GM19372 (cell line): ENCODE measurements around the gene NUDT3.
A peak's percentile ranks its signal among the peaks of the same experiment; 100 is the strongest.
"Not testable (repeated sequence)": the region's sequence is repeated elsewhere in the genome, so short reads cannot be mapped to it uniquely, and the experiment has no call there.

Experiments used
- ATAC-seq: cut with Tn5 transposase; IDR thresholded peaks from one replicate; pipeline ENCODE4 v1.9.1; 2021; ENCODE audit warnings: mild to moderate bottlenecking, low read depth, moderate library complexity; ENCODE audit not compliant: unreplicated experiment

The NUDT3 gene

DNA sequence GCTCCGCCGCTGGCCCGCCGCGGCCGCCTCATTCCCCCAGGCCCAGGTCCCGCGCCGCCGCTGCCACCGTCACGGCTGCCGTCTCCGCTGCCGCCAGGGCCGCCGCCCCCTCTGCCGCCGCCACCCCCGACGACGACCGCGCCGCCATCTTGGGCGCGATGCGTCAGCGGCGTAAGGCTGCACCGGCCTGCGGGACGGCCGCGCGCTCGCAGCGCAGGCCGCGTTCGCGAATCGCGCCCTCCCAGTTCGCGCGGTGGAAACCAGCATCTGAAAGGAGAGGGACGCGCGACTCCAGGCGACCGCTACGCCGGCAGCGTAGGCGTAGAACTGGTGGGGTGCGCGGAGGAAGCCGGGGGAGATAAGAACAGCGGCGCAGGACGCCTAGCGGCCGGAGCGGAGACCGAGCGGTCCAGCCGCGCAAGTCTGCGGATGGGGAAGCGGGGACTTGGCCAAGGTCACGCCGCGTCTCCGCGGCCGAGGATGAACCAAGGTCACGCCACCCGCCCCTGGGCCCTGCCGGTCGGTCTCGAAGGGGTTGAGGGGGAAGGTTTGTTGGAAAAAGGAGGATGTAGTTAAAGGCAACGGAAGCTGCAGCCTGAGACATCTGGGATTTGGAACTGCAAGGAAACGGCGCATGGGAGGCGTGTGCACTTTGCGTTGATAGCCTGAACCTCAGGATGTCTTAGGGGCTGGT lies at the start of gene NUDT3:
Gene NUDT3 (minus strand): TSS at position 173 of the 694 bp plus-strand sequence. CDS start 307 bp downstream, outside the sequence.
- ATAC-seq: peak; percentile 83

DNA sequence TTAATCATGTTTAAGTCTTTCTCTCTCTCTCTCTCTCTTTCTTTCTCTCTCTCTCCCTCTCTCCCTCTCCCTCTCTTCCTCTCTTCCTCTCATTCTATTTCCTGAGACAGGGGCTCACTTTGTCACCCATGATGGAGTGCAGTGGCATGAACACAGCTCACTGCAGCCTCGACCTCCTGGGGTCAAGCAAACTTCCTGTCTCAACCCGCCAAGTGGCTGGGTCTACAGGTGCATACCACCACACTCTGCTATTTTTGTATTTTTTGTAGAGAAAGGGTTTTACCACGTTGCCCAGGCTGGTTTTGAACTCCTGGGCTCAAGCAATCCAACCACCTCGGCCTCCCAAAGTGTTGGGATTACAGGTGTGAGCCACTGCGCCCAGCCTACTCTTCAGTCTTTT lies 49.1 kb upstream of the NUDT3 start:
- no peak for ATAC-seq

DNA sequence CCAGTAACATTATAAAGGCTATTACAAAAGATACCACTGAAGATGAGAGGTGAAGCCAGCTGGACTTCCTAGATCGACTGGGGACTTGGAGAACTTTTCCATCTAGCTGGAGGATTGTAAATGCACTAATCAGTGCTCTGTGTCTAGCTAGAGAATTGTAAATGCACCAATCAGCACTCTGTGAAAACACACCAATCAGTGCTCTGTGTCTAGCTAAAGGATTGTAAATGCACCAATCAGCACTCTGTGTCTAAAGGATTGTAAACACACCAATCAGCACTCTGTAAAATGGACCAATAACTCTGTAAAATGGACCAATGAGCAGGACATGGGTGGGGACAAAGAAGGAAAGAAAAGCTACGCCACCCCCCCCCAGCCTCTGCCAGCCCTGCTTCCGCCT lies 47.0 kb upstream of the NUDT3 start:
- ATAC-seq: no peak

DNA sequence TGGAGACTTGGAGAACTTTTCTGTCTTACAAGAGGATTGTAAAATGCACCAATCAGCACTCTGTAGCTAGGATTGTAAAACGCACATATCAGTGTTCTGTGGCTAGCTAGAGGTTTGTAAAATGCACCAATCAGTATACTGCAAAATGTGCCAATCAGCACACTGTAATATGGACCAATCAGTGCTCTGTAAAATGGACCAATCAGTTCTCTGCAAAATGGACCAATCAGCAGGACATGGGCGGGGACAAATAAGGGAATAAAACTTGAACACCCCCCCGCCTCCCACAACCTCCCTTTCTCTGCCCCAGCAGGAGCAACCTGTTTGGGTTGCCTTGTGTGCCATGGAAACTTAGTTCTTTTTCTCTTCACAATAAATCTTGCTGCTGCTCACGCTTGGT lies 46.2 kb upstream of the NUDT3 start:
- ATAC-seq: no peak

DNA sequence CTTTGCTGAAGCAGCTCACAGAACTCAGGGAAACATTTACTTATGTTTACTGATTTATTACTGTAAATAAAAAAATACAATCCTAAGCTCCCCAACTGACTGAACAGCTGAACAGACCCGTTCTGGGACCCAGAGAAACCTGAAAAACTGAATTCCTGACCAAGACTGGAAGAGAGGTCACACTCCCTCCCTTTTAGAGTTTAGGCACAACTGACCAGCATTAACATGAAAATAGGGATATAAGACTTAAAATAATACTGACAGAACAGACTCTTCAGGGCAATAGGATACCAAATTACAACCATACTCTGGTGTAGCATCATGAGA lies 45.1 kb upstream of the NUDT3 start:
- no peak for ATAC-seq

DNA sequence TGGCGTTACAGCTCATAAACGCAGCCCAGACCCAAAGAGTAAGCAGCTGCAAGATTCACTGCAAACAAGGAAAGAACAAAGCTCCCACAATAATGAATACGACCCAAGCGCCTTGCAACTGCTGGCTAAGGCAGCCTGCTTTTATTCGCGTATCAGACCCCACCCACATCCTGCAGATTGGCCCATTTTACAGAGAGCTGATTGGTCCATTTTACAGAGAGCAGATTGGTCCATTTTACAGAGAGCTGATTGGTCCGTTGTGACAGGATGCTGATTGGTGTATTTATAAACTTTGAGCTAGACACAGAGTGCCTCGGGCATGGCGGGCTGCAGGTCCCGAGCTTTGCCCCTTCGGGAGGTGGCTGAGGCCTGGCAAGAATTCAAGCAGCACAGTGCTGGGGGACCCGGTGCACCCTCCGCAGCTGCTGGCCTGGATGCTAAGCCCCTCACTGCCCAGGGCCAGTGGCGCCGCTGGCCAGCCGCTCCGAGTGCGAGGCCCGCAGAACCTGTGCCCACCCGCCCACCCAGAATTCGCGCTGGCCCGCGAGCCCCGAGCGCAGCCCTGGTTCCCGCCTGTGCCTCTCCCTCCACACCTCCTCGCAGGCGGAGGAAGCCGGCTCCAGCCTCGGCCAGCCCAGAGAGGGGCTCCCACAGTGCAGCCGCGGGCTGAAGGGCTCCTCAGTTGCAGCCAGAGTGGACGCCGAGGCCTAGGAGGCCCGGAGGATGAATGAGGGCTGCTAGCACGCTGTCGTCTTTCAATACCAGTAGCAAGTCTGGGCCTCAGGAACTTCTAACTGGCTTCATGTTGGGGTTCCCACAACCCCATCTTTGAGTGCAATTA lies 44.6 kb upstream of the NUDT3 start:
- no peak for ATAC-seq

DNA sequence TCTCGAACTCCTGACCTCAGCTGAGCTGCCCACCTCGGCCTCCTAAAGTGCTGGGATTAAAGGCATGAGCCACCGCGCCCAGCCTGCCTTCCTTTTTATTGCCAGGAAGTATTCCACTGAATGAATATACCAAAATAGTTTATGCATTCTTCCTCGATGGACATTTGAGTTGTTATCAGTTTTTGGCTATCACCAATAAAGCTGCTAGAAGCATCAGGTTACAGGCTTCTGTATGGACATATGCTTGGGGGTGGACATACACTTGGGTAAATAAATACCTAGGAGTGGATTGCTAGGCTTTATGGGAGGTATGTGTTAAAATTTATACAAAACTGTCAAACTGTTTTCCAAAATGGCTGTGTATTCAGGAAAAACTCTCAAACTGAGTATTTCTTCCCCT lies 43.4 kb upstream of the NUDT3 start:
- ATAC-seq: no peak

DNA sequence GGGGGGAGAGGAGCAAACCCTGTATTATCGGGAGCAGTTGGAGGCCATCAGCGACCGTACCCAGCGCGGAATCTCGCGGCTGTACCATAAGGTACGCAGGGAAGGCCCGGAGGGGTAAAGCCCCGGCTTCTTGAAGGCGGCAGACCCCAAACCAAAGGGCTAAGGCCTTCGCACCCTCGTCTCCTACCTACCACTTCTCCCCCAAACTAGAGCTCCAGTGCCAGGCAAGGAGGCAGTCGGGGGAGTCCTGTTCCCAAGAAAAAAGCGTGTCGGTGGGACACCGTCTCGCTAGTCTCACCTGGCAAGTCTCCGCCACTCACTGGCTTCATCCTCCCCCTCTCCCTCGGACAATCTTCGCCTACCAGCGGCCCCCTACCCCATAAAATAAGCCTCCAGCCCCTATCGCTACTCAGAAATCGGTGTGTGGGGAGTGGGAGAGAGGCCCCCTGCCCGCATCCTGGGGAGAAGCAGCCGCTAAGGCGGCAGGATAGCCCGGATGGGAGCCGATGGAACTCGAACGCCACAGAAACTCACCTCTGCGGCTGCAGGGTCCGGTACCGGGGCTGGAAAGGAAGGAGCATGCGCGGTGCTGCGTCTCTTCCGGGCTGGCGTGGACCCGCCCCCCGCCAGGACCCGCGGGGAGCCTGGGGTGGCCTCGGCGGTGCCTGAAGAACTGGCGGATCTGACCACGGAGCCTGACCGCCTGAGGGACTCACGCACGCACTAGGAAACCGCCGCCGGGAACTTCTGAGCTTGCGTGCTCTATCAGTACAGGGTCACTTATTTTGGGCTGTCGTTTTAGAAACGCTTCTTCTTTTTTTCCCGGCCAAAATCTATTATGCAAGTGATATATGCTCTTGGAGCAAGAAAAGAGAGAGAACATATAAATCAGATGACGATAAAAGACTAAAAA lies 33.3 kb upstream of the NUDT3 start, which contains the start of gene RPS10:
Gene RPS10 (minus strand): TSS at position 572 of the 913 bp plus-strand sequence. CDS start 848 bp downstream, outside the sequence.
- ATAC-seq: peak; percentile 94

DNA sequence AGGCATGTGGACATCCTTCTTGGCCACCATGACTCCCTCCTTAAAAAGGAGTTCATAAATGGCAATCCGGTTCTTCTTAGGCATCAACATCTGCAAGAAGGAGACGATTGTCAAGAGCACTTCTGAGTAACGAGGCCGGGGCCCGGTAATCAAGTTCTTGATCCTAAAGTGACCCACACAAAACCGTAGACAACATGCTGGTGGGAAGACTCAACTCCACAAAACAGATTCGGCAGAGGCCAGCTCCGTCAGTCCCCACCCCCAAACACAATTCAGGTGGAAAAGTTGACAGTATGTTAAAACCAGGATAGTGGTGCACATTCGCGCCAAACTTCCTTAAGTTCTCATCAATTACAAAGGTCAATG lies 32.6 kb upstream of the NUDT3 start:
- ATAC-seq: no peak

DNA sequence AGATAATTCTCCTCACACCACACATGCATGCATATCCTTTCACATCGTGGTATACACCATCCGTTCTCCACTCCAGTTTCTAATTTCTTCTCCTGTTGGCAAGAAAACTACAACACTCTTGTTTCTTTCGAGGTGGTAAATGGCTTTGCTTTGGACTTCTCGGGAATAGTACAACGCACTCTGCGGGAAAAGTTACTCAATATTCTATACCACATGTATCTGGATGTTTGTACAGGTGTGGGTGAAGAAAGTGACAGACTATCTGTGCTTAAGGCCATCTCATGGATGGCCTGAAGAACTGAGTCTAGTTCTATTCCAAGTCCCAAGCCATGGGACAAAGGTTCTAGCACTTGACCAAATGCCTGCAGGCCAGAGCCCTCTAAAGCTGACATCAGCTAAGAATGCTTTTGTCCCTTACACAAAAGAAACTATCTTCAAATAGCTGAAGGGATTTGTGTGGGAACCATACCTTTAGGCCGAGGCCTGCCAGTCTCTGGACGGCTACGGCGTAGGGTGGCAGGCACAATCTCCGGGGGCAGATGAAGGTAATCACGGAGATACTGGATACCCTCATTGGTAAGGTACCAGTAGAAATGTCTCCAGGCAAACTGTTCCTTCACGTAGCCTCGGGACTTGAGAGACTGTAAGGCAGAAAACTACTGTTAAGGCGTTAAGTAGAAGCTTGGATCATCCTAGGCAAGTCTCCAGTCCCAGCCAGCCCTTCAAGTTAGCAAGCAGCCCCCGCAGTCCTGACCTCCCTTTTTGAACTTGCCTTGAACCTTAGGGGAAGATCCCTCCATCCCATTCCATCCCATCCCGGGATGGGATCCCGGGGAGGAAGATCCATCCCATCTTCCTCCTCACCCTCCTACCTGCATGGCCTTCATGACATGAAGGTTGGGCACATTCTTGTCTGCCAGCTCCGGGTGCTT lies 32.0 kb upstream of the NUDT3 start:
- no peak for ATAC-seq

DNA sequence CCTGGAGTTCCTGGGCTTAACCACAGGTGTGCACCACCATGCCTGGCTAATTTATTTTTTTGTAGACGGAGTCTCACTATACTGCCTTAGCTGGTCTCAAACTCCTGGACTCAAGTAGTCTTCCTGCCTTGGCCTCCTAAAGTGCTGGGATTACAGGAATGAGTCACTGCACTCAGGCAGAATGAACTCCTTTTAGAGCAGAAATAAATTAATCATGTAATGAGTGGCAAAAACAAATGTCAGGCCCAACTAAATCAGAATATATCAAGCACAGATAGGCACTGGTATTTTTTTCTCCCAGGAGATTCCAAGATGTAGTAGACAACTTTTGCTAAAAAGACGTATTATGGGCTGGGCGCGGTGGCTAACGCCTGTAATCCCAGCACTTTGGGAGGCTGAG lies 30.8 kb upstream of the NUDT3 start:
- ATAC-seq: no peak

DNA sequence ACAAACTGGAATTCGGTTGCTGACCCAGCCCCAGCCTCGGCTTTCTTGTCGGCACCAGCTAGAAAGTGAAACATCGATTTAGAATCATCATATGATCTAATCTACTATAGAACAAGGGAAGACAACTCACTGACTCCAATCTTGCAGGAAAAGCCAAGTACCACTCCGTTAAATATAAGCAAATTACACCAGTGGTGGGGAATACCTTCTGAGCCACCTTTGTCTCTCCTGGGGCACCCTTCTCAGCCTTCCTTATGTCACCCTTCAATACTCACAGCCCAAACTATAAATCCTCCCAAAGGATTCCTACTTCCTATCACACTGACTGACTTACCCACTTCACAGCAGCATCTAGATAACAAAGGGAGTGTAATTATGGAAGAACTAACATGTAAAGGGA lies 25.9 kb upstream of the NUDT3 start:
- no peak for ATAC-seq

DNA sequence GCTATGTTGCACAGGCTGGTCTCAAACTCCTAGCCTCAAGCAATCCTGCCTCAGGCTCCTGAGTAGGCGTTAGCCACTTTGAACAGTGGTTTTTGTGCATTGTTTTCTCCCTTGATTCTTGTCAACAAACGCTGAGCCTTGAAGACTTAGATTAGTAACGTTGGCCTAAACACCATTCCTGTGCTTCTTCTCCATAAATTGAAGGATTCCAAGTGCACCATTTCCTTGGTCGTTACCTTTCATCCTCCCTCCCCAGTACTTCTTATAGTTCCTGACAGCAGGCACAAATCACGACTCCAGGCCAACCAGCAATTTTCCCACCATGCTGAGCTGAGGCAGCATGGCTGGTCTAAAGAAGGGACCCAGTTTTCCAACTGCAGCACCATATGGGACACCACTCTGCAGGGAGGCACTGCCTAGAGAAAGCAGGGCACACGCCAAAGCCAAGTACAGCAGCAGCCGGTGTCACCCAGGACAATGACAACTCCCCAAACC lies 24.5 kb upstream of the NUDT3 start:
- no peak for ATAC-seq

DNA sequence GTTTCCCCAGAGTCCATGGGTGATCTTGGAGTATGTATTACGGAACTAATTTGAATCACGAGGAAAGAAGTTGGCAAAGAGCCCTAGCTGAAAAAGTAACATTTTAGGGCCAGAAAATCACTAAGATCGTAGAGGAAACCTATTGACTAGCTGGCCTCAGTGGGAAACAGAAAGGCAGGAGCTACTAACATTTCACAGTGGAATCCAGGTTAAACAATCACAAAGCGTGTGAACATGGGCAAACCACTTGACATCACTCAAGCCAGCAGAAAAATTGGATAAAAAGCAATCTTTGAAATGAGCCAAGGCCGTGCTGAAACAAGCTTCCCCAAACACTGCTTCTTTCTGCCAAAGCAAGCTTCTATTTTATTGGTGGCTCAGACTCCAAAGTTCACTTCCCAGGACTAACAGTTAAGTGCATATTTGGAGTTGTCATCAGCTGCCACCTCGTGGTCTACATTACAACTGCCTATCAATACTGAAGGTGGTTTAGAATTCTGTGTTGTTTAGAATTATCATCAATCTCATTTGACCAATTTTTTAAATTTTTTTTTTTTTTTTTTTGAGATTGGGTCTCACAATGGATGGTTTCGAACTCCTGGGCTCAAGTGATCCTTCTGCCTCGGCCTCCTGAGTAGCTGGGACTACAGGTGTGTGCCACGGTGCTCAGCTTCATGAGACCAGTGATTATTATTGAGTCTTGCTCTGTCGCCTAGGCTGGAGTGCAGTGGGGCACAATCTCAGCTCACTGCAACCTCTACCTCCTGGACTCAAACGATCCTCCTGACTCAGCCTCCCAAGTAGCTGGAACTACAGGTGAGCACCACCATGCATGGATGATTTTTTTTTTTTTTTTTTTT lies 22.8 kb upstream of the NUDT3 start:
- no peak for ATAC-seq

DNA sequence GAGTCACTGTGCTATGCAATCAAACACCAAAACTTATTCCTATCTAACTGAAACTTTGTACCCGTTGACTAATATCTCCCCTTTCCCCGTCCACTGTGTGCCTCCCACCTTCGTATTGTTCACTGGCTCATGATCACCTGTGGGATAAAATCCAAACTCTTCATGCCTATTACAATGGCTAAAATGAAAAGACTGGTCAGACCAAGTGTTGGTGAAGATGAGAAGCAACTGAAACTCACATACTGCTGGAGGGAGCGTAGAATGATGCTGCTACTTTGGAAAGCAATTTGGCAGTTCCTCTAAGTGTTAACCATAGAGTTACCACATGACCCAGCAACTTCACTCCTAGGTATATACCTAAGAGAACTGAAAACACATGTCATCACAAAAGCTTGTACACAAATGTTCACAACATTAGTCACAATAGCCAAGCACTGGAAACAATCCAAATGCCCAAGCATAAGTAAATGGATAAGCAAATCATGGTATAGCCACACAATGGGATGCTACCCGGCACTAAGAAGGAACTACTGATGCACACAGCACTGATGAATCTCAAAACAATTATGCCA lies 20.3 kb upstream of the NUDT3 start:
- ATAC-seq: no peak

DNA sequence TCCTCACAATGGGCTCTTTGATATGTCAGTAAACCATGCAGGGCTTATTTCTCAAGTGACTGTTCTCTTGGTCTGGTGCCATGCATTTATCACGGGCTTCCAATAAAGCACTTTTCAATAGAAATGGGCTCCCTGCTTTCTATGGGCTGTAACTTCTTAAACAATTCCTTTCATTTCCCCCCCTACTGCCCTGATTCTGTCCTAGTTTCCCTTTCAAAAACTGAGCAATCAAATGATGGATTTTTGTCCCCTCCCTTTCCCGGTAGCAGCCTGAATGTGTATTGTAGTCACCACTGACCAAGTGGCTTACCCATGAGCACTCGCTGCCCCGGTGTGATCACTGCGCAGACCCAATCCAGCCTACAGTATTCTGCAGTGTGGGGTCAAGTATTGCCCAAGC lies 19.5 kb upstream of the NUDT3 start:
- ATAC-seq: no peak

DNA sequence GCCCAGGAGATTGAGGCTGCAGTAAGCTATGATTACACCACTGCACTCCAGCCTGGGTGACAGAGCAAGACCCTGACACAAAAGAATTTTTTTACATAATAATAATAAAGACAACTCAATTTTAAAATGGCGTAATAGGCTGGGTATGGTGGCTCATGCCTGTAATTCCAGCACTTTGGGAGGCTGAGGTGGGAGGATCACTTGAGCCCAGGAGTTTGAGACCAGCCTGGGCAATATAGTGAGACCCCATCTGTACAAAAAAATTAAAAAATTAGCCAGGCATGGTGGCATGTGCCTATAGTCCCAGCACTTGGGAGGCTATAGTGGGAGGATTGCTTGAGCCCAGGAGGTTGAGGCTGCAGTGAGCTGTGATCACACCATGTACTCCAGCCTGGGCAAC lies 15.4 kb upstream of the NUDT3 start:
- not testable (repeated sequence) for ATAC-seq

DNA sequence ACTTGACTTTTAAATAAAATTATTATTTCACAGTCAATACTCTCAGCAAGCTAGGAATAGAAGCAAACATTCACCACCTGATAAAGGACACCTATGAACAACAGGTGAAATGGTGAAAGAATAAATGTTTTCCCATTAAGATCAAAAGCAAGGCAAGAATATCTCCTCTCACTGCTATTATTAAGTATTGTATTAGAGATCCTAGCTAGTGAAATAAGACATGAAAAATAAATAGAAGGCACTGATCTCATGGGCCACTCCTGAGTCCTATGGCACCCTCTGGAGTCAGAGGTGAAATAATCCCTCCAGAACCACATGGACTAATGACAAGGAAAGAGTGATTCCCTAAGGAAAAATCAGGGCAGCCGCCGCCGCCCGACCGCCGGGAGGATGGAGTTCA lies 4.0 kb upstream of the NUDT3 start:
- ATAC-seq: no peak

DNA sequence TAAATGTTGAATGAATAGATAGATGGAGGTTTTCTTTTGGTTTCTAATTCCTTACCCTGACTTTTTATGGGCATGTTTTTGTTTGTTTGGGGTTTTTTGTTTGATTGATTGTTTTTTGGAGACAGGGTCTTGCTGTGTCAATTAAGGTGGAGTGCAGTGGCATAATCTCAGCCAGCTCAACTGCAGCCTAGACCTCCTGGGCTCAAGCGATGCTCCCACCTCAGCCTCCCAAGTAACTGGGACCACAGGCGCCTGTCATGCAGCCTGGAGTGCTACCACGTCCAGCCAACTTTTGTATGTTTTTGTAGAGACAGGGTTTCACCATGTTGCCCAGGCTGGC lies 1.5 kb upstream of the NUDT3 start:
- ATAC-seq: no peak
